K562 (cell line): ENCODE measurements around the gene PDZD2.

ENCODE experiments used
- MYBL2 ChIP-seq, 2 experiments: fragments of 450-650 bp in 1 of 2; sonication (generic) in 1 of 2; formaldehyde crosslinking in 1 of 2; IDR thresholded peaks; 2 replicates each; pipeline versions ENCODE4 v1.6.1 to v1.8.1; 2017 to 2022; ENCODE audit warnings: borderline replicate concordance in 1 of 2, inconsistent platforms in 1 of 2, low read depth in 1 of 2, mild to moderate bottlenecking in 1 of 2, missing genetic modification reagents in 1 of 2, moderate library complexity in 1 of 2
- SMARCA5 ChIP-seq: fragments of 450-650 bp; IDR thresholded peaks from 2 replicates; pipeline ENCODE4 v1.6.1; 2016
- XRCC3 ChIP-seq: fragments of 450-650 bp; IDR thresholded peaks from 2 replicates; pipeline ENCODE4 v1.6.1; 2017; ENCODE audit warnings: mild to moderate bottlenecking, moderate library complexity

- TF ChIP-seq XRCC3: no peak
- TF ChIP-seq MYBL2 (IDR thresholded peaks at IDR 0.05; ENCODE audit: low read depth): no peak
- TF ChIP-seq MYBL2 (CRISPR knock-in tag; IDR thresholded peaks at IDR 0.05; ENCODE audit: borderline replicate concordance): no peak
- no peak for TF ChIP-seq SMARCA5
These were observed 132.1 kb downstream of the PDZD2 start for GRCh38 chr5:31770998-31771397.
